NT2/D1 (cell line): ENCODE data around the gene JAKMIP3.

ENCODE experiments used
- YY1 ChIP-seq: IDR thresholded peaks from 2 replicates; pipeline ENCODE4 v1.6.1; 2011; ENCODE audit not compliant: insufficient read length, insufficient read depth
- ZNF274 ChIP-seq: IDR thresholded peaks from 2 replicates; pipeline ENCODE4 v1.6.1; 2011; ENCODE audit warnings: mild to moderate bottlenecking, low read depth, low read length

- TF ChIP-seq ZNF274 (no peak), YY1 (no peak)
Measured at GRCh38 chr10:132066812-132067211, 1.1 kb downstream of the JAKMIP3 start.
